Measurements from ENCODE around the gene CAT.
A peak's percentile ranks its signal among the peaks of the same experiment; 100 is the strongest.

The CAT gene

GRCh38 chr11:34433899-34434298 is 4.8 kb upstream of the CAT start:
- no peak overlapping the region for H3K4me3 ChIP-seq (ENCODE audit: low read length)
- DNase-seq (ENCODE audit: low read depth), result no peak
- TF ChIP-seq CTCF (conservative IDR thresholded peaks at IDR 0.05; ENCODE audit: low read length), result no peak

GRCh38 chr11:34437224-34438125 is 1.3 kb upstream of the CAT start:
- peak overlapping the region; percentile 86 for H3K4me3 ChIP-seq (ENCODE audit: low read length)
- no peak for DNase-seq (ENCODE audit: low read depth)
- TF ChIP-seq CTCF (conservative IDR thresholded peaks at IDR 0.05; ENCODE audit: low read length), result no peak

DNA sequence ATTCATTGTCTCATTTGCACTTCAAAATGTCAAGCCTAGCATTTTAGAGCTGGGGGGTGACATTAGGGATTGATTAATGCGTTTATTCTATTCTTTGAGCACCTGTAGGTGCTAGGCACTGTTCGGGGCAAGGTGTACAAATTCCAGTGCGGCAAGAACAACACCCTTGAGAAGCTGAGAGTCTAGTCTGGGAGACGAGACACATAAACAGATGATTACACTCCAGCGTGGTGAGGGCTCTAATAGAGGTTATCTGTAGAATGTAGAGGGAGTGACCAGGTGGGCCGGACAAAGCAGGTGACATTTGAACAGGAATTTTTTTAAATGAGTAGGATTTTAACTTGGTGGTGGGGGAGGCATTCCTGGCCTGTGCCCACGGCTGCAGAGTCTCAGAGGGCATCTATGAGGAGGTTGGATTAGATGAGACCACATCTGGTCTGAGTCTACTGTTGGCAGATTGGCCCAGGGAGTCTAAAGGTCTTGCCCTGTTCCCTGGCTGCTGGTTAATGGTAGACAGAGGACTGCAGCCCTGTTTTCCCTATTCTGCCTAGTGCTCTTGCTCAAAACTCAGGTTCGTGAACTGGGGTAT is 970 bp downstream of the CAT start:
- DNase-seq (ENCODE audit: low read depth), result no peak
- no peak for TF ChIP-seq CTCF (conservative IDR thresholded peaks at IDR 0.05; ENCODE audit: low read length)
- H3K4me3 ChIP-seq (ENCODE audit: low read length), result peak overlapping the region; percentile 86

DNA sequence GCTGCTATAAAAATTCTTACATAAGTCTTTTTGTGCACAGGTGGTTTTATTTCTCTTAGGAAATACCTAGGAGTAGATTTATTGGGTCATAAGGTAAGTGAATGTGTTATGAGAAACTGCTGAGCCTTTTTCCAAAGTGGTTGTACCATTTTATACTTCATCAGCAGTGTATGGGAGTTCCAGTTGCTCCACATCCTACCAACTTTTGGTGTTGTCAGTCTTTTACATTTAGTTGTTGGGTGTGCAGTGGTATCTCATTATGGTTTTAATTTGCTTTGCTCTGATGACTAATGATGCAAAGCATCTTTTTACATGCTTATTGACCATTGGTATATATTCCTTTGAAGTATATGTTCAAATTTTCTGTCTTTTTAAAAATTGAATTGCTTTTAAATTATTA is 3.1 kb downstream of the CAT start:
- no peak for DNase-seq (ENCODE audit: low read depth)
- H3K4me3 ChIP-seq (ENCODE audit: low read length), result no peak overlapping the region
- no peak for TF ChIP-seq CTCF (conservative IDR thresholded peaks at IDR 0.05; ENCODE audit: low read length)

- DNase-seq (ENCODE audit: low read depth), result no peak
- no peak for TF ChIP-seq CTCF (conservative IDR thresholded peaks at IDR 0.05; ENCODE audit: low read length)
- H3K4me3 ChIP-seq (ENCODE audit: low read length), result no peak overlapping the region
Measured at GRCh38 chr11:34443136-34443535, 4.4 kb downstream of the CAT start.

- TF ChIP-seq CTCF (conservative IDR thresholded peaks at IDR 0.05; ENCODE audit: low read length), result no peak
- no peak for DNase-seq (ENCODE audit: low read depth)
Measured at GRCh38 chr11:34444428-34444827, 5.7 kb downstream of the CAT start.

DNA sequence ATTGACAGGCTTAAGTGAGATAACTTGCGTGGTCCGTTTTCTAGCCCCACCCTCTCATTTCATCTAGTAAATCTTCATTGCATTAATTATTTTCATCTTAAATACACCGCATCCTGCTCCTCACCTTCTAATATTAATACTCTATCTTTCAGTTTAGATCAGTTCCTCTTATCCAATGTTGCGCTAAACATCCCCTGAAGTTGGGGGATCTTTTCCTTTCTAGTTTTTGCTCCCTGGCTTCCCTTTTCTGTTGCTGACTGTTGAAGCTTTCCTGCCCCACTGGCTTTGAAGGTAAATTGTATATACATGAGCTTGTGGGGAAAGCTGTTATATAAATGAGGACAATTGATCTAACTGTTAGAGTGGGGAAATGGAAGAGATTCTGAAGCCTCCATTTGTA is 7.2 kb downstream of the CAT start:
- no peak for TF ChIP-seq CTCF (conservative IDR thresholded peaks at IDR 0.05; ENCODE audit: low read length)
- H3K4me3 ChIP-seq (ENCODE audit: low read length), result no peak overlapping the region

More at GRCh38 chr11:34444428-34444827, 5.7 kb downstream of the CAT start:
- H3K4me3 ChIP-seq (ENCODE audit: low read length), result no peak overlapping the region

More for the DNA sequence above, 7.2 kb downstream of the CAT start:
- DNase-seq (ENCODE audit: low read depth), result no peak

All from AG10803 (cell line).